ENCODE measurements around the gene ATP9B.

DNA sequence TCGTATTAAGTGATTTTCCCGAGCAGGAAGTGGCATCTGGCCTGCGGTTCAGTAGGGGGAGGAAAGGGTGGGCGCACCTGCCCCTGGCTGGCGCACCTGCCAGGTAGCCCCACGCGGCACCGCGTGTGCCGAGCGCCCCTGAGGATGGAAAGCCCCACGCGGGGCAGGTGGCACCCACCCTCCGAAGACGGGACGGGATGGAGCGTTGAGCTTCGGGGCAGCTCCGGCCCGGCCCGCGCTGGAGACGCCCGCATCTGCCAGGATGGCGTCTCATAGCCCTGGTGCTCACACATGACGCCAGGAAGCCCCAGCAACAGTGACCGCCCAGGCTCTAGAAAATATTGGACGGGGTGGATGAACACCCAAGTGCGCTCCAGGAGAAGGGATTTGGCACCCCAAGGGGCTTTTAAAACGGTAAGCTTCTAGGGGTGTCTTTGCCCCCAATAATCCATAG is 324.0 kb downstream of the ATP9B start:
- TF ChIP-seq CTCF (IDR thresholded peaks at IDR 0.05) (no peak), ZFX (IDR thresholded peaks at IDR 0.05; ENCODE audit: borderline replicate concordance) (no peak)
